HG02588 (cell line): Measurements from ENCODE around the gene CTNNA1.
"Not testable (repeated sequence)": the region's sequence is repeated elsewhere in the genome, so short reads cannot be mapped to it uniquely, and the experiment has no call there.

Source experiments
- ATAC-seq: cut with Tn5 transposase; IDR thresholded peaks from one replicate; pipeline ENCODE4 v1.9.1; 2021; ENCODE audit warnings: mild to moderate bottlenecking, moderate library complexity; ENCODE audit not compliant: unreplicated experiment

CTNNA1 gene, protein sequence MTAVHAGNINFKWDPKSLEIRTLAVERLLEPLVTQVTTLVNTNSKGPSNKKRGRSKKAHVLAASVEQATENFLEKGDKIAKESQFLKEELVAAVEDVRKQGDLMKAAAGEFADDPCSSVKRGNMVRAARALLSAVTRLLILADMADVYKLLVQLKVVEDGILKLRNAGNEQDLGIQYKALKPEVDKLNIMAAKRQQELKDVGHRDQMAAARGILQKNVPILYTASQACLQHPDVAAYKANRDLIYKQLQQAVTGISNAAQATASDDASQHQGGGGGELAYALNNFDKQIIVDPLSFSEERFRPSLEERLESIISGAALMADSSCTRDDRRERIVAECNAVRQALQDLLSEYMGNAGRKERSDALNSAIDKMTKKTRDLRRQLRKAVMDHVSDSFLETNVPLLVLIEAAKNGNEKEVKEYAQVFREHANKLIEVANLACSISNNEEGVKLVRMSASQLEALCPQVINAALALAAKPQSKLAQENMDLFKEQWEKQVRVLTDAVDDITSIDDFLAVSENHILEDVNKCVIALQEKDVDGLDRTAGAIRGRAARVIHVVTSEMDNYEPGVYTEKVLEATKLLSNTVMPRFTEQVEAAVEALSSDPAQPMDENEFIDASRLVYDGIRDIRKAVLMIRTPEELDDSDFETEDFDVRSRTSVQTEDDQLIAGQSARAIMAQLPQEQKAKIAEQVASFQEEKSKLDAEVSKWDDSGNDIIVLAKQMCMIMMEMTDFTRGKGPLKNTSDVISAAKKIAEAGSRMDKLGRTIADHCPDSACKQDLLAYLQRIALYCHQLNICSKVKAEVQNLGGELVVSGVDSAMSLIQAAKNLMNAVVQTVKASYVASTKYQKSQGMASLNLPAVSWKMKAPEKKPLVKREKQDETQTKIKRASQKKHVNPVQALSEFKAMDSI

DNA sequence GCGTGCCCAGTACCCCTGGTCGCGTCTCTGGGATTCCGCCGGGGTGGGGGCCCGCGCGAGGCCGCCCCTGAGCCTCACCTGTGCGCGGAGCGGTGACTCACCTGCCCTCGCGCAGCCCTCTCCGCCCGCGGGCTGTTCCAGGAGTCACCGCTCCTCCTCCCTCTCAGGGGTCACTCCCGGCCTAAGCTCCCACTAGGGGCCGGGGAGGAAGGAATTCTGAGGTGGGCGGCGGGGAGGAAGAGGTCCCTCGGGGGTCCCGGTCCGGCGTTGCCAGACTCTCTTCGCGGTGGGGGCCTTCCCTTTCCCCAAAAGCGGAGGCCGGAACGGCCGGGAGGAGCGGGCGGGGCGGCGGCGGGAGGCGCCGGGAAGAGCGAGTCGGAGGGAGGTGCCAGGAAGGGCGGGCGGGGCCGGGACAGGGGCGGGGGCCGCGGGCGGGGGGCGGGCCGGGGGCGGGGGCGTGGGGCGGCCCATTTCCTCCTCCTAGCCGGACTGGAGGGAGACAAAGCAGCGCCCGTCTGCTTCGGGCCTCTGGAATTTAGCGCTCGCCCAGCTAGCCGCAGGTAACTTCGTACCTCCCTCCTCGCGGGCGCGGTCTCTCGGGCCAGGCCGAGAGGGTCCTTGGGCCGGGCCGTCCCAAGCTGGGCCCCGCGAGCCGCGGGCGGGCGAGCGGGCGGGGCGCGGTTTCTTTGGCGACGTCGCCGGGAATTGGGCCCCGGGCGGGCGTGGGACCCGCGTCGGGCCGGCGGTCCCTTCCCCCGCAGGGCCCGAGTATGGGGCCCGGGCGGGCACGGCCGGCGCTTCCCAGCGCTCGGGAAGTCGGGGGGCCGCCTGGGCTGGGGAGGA lies at the start of gene CTNNA1:
CTNNA1 (plus strand) TSS at position 475 of the 843 bp plus-strand sequence. CDS start 28,500 bp downstream, outside the sequence.
- peak; percentile 49 for ATAC-seq

DNA sequence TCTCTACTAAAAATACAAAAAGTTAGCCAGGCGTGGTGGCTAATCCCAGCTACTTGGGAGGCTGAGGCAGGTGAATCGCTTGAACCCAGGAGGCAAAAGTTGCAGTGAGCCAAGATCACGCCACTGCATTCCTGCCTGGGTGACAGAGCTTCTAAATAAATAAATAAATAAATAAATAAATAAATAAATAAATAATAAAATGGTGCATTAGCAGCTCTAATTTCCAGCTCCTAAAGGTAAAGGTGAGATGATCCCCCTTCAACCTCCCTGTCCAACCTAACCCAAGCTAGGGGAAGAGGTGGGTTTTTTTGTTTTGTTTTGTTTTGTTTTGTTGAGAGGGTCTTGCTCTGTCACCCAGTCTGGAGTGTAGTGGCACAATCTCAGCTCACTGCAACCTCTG lies 49.4 kb upstream of the CTNNA1 start:
- not testable (repeated sequence) for ATAC-seq

DNA sequence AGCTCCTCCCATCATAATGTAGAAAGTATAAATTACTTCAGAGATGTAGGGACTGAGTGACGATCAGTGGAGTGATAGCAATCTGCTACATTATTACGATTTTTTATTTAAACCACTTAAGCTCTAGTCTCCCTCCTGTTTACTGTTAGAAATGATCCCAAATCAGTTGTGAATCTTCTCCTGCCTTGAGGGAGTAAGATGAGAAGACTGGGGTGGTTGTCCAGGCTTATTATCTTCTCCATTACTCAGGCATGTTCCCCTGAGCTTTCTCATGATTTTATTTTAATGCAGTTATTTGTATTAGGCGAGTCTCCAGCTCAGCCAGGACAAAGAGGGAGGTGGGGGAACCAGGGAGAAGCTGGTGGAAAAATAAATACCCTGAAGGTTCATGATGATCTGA lies 48.2 kb upstream of the CTNNA1 start:
- no peak for ATAC-seq

DNA sequence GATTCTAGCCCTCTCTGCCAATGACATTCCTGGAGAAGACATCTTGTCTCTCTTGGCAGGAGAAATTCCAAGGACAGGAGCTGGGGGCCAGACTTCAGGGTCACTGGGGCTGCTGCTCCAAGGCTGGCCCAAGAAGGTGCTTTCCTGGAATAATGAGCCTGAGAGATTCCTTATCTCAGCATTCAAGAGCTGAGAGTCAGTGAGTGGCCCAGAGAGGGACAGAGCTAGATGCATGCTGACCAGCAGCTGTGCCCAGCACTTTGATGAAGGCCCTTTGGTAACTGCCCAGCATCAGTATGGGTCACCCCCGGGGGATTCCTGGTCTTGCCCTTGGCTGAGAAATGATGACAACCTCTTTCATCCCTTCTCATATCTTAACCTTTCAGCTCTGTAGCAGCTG lies 47.7 kb upstream of the CTNNA1 start:
- ATAC-seq, result no peak

DNA sequence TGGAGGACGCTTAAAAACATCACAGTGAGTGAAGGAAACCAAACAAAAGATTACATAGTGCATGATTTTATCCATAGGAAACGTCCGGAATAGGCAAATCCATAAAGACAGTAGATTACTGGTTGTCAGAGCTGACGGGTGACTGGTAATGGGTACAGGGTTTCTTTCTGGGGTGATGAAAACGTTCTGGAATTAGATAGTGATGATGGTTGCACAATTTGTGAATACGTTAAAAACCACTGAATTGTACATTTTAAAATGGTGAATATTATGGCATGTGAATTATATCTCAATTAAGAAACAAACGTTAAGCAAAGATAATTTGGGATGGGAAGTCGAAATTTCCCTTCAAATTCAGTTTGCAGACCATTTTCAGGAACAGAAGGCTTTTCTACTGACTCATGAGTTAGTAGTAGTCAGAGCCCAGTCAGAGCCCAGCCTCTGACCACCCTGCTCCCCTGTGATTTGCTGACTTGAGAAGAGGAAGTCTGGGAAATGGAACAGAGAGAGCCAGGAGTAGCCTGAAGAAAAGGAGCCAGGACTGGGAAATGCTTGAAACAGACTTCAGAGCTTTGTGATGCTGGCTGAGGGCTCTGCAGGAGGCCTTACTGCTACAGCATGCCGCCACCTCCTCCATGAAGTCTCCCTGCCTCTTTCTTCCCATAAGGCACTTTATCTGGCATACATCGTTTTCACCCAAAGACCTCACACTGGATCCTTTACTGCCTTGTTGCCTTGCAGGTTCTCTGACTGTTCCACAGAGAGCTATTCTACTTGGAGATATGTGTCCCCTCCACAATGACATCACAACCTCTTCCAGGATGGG lies 46.4 kb upstream of the CTNNA1 start:
- ATAC-seq, result no peak

DNA sequence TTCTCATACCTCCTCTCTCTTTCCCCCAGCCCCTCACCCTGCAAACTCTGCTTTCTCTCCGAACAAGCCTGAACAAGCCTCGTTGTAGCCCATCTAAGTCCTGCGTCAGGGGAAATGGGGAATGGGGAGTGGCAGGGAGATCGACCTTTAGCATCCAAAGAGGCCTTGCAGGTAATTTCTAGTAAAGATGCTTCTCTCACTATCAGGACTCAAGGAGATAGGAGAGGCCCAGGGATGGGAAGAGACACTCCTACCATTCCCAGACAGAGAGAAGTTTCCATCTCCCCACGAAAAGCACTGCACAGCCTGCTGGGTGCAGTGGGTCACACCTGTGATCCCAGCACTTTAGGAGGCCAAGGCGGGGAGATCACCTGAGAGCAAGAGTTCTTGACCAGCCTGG lies 44.4 kb upstream of the CTNNA1 start:
- ATAC-seq, result no peak

DNA sequence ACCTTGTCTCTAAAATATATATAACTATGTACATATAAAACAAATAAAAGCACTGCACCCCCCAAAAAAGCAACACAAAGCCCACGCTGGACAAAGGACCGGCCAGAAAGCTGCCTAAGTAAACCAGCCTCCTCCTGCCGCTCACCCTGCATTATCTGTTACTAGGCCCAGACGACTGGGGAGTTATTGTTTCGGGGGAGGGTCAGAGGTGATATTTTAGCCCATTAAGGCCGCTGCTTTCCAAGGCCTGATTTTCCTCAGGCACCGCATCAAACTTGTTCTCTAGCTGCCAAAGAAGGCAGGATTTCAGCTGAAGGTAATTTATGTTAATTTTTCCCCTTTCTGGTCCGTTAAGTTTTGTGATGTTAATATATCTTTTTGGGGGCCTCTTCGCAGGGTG lies 44.0 kb upstream of the CTNNA1 start:
- ATAC-seq, result no peak

DNA sequence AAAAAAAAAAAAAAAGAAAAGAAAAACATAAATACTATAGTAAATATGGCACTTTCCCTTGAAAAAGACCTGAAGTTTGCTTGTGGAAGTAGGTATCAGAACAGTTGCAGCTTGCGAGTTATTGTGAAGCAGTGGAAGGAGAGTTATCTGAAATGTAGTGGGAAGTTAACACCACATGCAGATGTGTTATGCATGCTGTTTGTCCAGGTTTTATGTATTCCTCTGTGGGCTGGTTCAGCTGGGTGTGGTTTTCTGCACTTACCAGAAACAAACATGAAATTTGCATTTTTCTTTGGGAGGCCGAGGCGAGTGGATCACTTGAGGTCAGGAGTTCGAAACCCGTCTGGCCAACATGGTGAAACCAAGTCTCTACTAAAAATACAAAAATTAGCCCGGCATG lies 42.1 kb upstream of the CTNNA1 start:
- no peak for ATAC-seq

DNA sequence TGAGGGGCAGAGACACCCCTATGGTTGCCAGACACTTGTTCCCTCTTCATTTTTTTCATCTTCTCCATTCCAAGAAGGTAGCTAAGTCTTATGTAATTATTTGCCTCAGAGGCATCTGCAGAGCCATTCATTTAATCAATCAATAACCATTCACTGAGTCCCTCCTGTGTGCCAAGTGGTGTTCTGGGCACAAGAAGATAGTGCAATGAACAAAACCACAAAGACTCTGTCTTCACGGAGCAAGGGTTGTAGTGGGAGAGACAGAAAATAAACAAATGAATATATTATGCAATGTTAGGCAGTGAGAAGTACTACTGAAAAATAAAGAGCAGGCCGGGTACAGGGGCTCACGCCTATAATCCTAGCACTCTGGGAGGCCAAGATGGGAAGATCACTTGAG lies 41.4 kb upstream of the CTNNA1 start:
- no peak for ATAC-seq

DNA sequence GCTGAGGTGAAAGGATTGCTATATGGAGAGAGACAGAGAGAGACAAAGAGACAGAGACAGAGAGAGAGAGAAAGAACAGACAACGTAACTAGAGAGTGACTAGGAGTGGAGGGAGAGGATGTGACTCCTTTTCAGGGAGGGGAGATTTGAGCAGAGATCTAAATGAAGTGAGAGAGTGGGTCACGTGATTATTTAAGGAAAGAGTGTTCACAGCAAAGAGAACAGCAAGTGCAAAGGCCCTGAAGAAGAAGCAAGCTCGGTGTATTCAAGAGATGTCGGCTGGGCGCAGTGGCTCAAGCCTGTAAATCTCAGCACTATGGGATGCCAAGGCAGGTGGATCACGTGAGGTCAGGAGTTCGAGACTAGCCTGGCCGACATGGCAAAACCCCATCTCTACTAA lies 40.9 kb upstream of the CTNNA1 start:
- no peak for ATAC-seq

DNA sequence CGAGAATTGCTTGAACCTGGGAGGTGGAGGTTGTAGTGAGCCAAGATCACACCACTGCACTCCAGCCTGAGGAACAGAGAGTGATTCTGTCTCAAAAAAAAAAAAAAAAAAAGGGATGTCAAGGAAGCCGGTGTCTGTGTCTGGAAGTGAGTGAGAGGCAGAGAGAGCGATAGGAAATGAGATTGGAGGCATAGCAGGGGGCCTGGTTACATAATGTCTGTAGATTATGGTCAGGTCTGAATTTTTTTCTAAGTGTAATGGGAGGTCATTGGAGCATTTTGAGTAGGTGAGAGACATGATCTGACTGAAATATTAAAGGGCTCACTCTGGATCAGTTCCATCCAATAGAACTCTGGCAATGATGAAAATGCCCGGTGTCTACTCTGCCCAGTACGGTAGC lies 40.4 kb upstream of the CTNNA1 start:
- no peak for ATAC-seq

DNA sequence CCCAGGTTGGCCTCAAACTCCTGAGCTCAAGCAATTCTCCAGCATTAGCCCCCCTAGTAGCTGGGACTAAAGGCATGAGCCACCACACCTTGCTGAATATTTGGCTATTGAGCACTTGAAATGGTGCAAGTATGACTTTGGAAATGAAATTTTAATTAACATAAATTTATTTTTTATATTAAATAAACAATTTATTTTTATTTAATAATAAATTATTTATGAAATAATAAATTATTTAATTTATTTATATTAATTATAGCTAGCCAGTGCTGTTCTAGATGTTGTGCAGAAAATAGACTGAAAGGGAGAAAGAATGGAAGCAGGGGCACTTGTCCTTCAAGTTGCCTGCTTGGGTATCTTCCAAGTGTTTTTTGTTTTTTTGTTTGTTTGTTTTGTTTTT lies 40.0 kb upstream of the CTNNA1 start:
- no peak for ATAC-seq

DNA sequence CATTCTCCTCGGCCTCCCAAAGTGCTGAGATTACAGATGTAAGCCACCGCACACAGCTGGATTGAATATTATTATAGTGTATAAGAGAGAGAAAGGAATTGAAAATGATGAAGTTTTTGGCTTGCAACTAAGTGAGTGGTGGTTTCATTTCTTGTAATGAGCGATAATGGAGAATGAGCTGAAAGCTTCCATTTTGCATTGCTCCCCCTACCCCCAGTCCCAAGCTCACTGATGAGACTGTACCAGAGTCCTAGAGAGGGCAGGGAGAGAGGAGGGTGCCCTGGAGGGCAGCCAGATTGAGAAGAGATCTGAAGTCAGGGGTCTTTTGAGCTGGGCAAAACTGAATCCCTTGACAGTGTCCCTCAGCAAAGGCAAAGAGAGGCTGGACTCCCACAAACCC lies 38.5 kb upstream of the CTNNA1 start:
- ATAC-seq, result no peak

DNA sequence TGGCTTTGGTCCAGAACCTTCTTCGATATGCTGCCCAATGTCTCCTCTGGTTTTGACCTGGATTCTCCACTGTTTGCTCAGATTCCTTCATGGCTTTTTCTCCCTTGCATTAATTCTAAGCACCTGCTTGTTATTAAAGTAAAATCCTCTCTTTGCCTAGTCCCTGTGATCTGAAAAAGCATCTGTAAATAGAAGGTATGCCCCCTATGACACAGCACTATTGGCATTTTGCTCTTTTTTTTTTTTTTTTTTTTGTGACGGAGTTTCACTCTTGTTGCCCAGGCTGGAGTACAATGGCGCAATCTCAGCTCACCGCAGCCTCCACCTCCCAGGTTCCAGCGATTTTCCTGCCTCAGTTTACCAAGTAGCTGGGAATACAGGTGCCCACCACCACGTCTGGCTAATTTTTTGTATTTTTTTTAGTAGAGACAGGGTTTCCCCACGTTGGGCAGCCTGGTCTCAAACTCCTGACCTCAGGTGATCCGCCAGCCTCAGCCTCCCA lies 37.2 kb upstream of the CTNNA1 start:
- not testable (repeated sequence) for ATAC-seq

DNA sequence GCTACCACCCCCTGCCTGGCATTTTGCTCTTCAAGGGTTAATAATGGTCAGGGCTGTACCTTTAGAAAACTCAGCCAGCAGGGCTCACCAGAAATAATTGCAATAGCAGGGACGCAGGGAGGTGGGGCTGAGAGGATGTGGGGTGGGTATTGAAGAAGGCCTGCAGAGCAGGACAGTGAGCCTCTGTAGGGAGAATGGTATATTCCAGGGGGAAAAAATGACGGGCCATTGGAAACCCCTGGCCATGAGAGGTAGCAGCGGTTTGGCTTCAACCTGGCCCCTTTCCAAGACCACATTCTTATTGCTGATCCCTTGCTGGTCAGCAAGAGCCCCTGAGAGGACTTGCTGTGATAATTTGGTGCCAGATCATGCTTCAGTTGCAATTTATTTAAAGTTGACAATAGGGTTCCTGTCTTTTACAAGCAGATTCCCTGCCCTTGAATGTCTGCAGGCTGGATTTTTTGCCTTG lies 36.7 kb upstream of the CTNNA1 start:
- ATAC-seq, result no peak

DNA sequence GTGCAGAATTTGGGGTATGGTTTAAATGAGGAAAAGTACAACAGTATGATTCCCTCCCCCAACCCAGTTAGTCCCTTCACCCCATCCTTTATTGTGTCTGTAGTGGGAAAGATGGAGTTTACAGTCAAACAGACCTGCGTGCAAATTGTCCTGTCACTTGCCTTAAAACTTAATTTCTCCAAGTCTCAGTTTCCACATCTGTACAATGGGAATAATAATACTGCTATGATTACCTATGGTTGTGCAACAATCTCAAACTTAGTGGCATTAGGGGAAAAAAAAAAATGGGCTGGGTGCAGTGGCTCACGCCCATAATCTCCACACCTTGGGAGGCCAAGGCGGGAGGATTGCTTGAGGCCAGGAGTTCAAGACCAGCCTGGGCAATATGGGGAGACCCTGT lies 35.8 kb upstream of the CTNNA1 start:
- no peak for ATAC-seq

DNA sequence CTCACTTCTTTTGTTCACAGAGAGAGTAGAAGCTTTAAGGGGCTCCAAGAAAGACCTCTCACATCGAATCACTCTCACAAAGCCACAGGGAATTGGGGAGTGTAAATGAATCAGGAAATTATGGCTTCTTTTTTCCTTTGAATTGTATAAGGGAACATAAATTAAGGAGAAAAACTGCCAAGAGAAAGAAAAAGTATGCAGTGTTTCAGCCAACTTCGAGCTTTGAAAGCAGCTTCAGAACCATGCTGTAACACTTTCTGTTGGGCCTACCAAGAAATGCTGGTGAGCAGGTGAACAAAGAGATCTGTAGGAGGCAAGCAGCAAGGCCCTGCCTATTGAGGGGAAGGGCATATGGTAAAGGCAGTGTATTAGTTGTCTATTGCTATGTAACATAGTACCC lies 33.4 kb upstream of the CTNNA1 start:
- no peak for ATAC-seq

DNA sequence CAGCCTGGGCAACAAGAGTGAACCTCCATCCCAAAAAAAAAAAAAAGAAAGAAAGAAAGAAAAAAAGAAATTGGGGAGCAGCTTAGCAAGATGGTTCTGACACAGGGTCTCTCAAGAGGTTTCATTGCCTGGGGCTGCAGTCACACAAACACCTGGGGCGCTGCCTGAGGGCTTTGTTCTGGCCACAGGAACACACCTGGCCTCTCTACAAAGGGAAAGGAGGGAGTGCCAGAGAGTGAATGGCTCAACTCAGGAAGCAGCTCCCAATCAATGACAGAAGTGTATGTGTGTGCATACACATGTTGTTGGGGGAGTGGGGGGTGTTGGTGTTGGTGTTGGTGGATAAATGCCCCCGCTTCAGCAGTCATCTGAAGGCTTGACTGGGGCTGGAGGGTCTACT lies 32.4 kb upstream of the CTNNA1 start:
- no peak for ATAC-seq

DNA sequence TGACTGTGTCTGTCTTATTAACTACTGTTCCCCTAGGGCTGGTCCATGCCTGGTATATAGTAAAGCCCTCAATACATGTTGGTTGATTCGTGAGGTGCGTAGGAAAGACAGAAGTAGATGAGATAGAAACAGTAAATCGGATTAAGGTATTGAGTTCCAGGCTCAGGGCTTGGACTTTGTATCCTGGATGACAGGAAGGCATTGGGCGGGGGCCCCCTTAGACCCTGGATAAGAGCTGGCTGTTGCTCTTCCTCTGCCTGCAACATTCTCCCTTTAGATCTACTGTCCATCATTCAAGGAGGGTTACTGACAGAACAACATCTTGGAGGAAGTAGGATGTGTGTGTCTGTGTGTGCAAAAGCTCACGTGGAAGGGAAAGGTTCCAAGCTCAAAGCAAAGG lies 31.2 kb upstream of the CTNNA1 start:
- ATAC-seq, result no peak
